Caco-2 (cell line): ENCODE measurements around the gene PPIL3. TPM values are rescaled to one million over a fixed set of nuclear protein-coding genes. Genes with fewer than 3 reads are reported as not detected.
A peak's percentile ranks its signal among the peaks of the same experiment; 100 is the strongest.

Experiments
- BruUV-seq: library from RNA; stranded (reverse); fragments of 400-500 nt; replicated peaks from 2 replicates; lab custom pipeline; 2021; lab: Mats Ljungman, UMichigan
- CTCF ChIA-PET: fragments of 300-600 bp; sonication (Branson Sonifier 250); formaldehyde crosslinking; loops from one replicate; lab custom pipeline; 2022; ENCODE audit warnings: antibody characterized with exemption; lab: Charles Lee
- POLR2A ChIA-PET: fragments of 300-600 bp; sonication (Branson Sonifier 250); formaldehyde crosslinking; loops from one replicate; lab custom pipeline; 2022; ENCODE audit warnings: antibody characterized with exemption; lab: Charles Lee
- DNase-seq, 2 experiments: peaks; one replicate each; pipeline versions ENCODE4 v3.0.0 to v3.0.0-alpha.2; 2020 to 2022
- H3K27me3 ChIP-seq: replicated peaks from 2 replicates; pipeline ENCODE4 v1.6.0; 2011; ENCODE audit warnings: low read length; ENCODE audit not compliant: control insufficient read depth, insufficient read depth
- H3K36me3 ChIP-seq: 2 replicates; pipeline ENCODE4 v1.5.1; 2011; ENCODE audit warnings: low read length; ENCODE audit not compliant: control insufficient read depth, insufficient read depth
- H3K4me1 ChIP-seq: fragments of 250-450 bp; sonication (Bioruptor Pico); 2 replicates; pipeline ENCODE4 v1.5.1; 2020; ENCODE audit warnings: mild to moderate bottlenecking
- H3K4me3 ChIP-seq: 2 replicates; pipeline ENCODE4 v1.5.1; 2011; ENCODE audit warnings: low read depth, mild to moderate bottlenecking, control low read depth, low read length
- H3K9me3 ChIP-seq: fragments of 250-450 bp; sonication (Bioruptor Pico); 2 replicates; pipeline ENCODE4 v1.5.1; 2020; ENCODE audit warnings: mild to moderate bottlenecking, moderate library complexity
- H3K27ac Mint-ChIP-seq: one replicate; pipeline ENCODE4 v1.8.0; 2022; ENCODE audit warnings: mixed read lengths; ENCODE audit not compliant: unreplicated experiment
- H3K27me3 Mint-ChIP-seq: one replicate; pipeline ENCODE4 v1.8.0; 2022; ENCODE audit warnings: mixed read lengths; ENCODE audit not compliant: insufficient read depth, unreplicated experiment
- H3K36me3 Mint-ChIP-seq: one replicate; pipeline ENCODE4 v1.8.0; 2022; ENCODE audit warnings: mild to moderate bottlenecking, mixed read lengths; ENCODE audit not compliant: insufficient read depth, unreplicated experiment
- H3K4me1 Mint-ChIP-seq: one replicate; pipeline ENCODE4 v1.8.0; 2022; ENCODE audit warnings: low read depth, mixed read lengths; ENCODE audit not compliant: unreplicated experiment
- H3K4me3 Mint-ChIP-seq: one replicate; pipeline ENCODE4 v1.8.0; 2022; ENCODE audit warnings: mild to moderate bottlenecking, moderate library complexity, mixed read lengths; ENCODE audit not compliant: unreplicated experiment
- H3K9me3 Mint-ChIP-seq: one replicate; pipeline ENCODE4 v1.8.0; 2022; ENCODE audit warnings: mixed read lengths; ENCODE audit not compliant: unreplicated experiment
- intact Hi-C: fragments of 100-400 bp; cut with micrococcal nuclease; formaldehyde crosslinking; loops from one replicate; pipeline ENCODE4 v1.10.0; 2022; ENCODE audit not compliant: unreplicated experiment
- total RNA-seq: library from RNA; stranded (reverse); gene quantifications from 2 replicates; pipeline ENCODE4 v1.2.3, GENCODE V29; 2022
- TF ChIP-seq, protein P1 (sequence below), 2 experiments: fragments of 200-600 bp in 1 of 2; IDR thresholded peaks; 1 replicate in 1 of 2; 2 replicates in 1 of 2; pipeline versions ENCODE4 v1.5.1 to v1.8.0; 2011 to 2022; ENCODE audit warnings: antibody characterized with exemption in 1 of 2, control low read depth in 1 of 2, inconsistent platforms in 1 of 2, low read depth in 1 of 2, low read length in 1 of 2, mild to moderate bottlenecking in 1 of 2, moderate library complexity in 1 of 2; ENCODE audit not compliant: insufficient read depth in 1 of 2, severe bottlenecking in 1 of 2, unreplicated experiment in 1 of 2

Gene PPIL3
- total RNA-seq, 1 experiment from 2014 or later, result 17.6 TPM

DNA sequence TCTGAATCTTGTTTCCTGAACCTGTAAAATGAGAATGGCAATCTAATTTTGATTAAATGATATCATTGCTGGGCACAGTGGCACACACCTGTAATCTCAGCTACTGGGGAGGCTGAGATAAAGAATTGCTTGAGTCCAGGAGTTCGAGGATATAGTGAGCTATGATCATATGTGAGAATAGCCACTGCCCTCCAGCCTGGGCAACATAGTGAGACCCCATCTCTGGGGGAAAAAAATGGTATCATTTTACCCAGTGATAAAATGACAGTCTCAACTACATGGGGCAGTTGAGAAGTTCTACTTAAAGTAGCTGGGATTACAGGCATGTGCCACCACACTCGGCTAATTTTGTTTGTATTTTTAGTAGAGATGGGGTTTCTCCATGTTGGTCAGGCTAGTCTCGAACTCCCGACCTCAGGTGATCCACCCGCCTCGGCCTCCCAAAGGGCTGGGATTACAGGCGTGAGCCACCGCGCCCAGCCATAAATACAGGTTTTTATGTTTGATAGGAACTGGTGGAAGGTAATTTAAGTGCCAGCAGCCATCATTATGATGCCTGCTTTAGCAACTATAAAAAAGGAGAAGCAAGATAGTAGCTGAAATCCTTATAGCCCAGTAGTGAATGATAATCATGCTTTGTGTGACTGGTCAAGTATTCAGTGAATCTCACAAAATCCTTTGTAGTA lies 60.2 kb downstream of the PPIL3 start:
- Histone ChIP-seq H3K4me3 (no peak overlapping the region), H3K4me1 (no peaks in the 10 kb centered on the region), H3K36me3 (no peaks in the 10 kb centered on the region), H3K9me3 (no peaks in the 10 kb centered on the region), H3K27me3 (no peaks in the 10 kb centered on the region)
- intact Hi-C loops, result no loop called here
- ChIA-PET CTCF (interaction anchor here (0.6 kb wide), 1 partner anchor 18 kb away, joined by 3 read pairs; no protein-coding TSS in a partner anchor), POLR2A (no interaction called here)
- TF ChIP-seq, protein P1, sequence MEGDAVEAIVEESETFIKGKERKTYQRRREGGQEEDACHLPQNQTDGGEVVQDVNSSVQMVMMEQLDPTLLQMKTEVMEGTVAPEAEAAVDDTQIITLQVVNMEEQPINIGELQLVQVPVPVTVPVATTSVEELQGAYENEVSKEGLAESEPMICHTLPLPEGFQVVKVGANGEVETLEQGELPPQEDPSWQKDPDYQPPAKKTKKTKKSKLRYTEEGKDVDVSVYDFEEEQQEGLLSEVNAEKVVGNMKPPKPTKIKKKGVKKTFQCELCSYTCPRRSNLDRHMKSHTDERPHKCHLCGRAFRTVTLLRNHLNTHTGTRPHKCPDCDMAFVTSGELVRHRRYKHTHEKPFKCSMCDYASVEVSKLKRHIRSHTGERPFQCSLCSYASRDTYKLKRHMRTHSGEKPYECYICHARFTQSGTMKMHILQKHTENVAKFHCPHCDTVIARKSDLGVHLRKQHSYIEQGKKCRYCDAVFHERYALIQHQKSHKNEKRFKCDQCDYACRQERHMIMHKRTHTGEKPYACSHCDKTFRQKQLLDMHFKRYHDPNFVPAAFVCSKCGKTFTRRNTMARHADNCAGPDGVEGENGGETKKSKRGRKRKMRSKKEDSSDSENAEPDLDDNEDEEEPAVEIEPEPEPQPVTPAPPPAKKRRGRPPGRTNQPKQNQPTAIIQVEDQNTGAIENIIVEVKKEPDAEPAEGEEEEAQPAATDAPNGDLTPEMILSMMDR (IDR thresholded peaks at IDR 0.05; ENCODE audit: insufficient read depth in 1 of 2, low read depth in 1 of 2, low read length in 1 of 2, severe bottlenecking in 1 of 2, unreplicated experiment in 1 of 2), result no peak
- H3K4me1 Mint-ChIP-seq, result no peaks in the 10 kb centered on the region
- H3K4me3 Mint-ChIP-seq, result no peak overlapping the region
- H3K27me3 Mint-ChIP-seq, result no peaks in the 10 kb centered on the region
- no peaks in the 10 kb centered on the region for H3K9me3 Mint-ChIP-seq
- DNase-seq, result no peak
- peak overlapping the region; percentile 15 for H3K27ac Mint-ChIP-seq
- no TSS peak for BruUV-seq
- peaks cover 46% of the 10 kb centered on the region for H3K36me3 Mint-ChIP-seq

DNA sequence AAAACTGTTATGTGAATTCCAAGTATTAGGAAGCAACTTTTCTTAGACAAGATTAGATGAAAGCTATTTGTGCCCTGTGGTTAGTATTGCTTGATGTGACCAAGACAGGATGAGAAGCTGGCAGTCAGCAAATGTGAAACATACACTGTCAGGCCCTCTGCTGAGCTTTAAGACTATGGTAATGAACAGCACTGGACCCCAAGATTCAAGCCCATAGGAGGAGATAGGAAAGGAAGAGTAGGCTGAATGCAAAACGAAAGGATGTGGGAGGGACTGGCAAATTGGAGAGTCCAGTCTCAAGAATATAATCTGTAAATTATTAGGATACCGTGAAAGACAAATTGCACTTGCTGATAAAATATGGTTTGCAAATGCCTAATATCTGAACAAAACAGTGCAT lies 60.8 kb downstream of the PPIL3 start:
- DNase-seq, result no peak
- no peaks in the 10 kb centered on the region for H3K9me3 Mint-ChIP-seq
- POLR2A ChIA-PET, result no interaction called here
- Histone ChIP-seq H3K4me1 (no peaks in the 10 kb centered on the region), H3K9me3 (no peaks in the 10 kb centered on the region), H3K27me3 (no peaks in the 10 kb centered on the region), H3K36me3 (no peaks in the 10 kb centered on the region), H3K4me3 (no peak overlapping the region)
- H3K4me1 Mint-ChIP-seq, result no peaks in the 10 kb centered on the region
- TF ChIP-seq, protein P1 (IDR thresholded peaks at IDR 0.05; ENCODE audit: insufficient read depth in 1 of 2, low read depth in 1 of 2, low read length in 1 of 2, severe bottlenecking in 1 of 2, unreplicated experiment in 1 of 2), result no peak
- BruUV-seq, result no TSS peak
- no peaks in the 10 kb centered on the region for H3K27me3 Mint-ChIP-seq
- H3K36me3 Mint-ChIP-seq, result peaks cover 46% of the 10 kb centered on the region
- no peak overlapping the region for H3K4me3 Mint-ChIP-seq
- intact Hi-C loops, result no loop called here
- H3K27ac Mint-ChIP-seq, result no peak overlapping the region
- CTCF ChIA-PET, result interaction anchor here (0.6 kb wide), 1 partner anchor 19 kb away, joined by 3 read pairs; no protein-coding TSS in a partner anchor

DNA sequence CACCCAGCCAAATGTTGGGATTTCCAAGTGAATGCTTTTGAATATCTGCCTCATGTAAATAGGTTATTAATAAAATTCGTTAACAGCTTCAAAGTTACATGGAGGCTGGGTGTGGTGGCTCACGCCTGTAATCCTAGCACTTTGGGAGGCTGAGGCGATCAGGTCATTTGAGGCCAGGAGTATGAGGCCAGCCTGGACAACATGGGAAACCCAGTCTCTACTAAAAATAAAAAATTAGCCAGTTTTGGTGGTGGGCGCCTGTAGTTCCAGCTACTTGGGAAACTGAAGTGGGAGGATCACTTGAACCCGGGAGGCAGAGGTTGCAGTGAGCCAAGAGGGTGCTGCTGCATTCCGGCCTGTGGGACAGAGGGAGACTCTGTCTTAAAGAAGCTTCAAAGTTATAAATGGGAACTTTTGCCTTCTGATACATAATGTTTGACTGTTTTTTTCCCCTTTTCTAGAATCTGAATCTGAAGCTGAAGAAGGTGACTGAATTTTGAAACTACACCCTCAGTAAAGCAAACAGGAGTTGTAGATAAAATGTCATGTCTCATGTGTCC lies 67.1 kb downstream of the PPIL3 start:
- ChIA-PET CTCF (no interaction called here), POLR2A (no interaction called here)
- intact Hi-C loops, result no loop called here
- H3K4me1 Mint-ChIP-seq, result no peaks in the 10 kb centered on the region
- no peak overlapping the region for H3K4me3 Mint-ChIP-seq
- TF ChIP-seq, protein P1 (IDR thresholded peaks at IDR 0.05; ENCODE audit: insufficient read depth in 1 of 2, low read depth in 1 of 2, low read length in 1 of 2, severe bottlenecking in 1 of 2, unreplicated experiment in 1 of 2), result no peak
- DNase-seq, result no peak
- no peaks in the 10 kb centered on the region for H3K27me3 Mint-ChIP-seq
- H3K36me3 ChIP-seq, result peaks cover 7% of the 10 kb centered on the region
- no peaks in the 10 kb centered on the region for H3K4me1 ChIP-seq
- H3K27ac Mint-ChIP-seq, result no peak overlapping the region
- no peaks in the 10 kb centered on the region for H3K27me3 ChIP-seq
- no TSS peak for BruUV-seq
- no peaks in the 10 kb centered on the region for H3K9me3 ChIP-seq
- no peaks in the 10 kb centered on the region for H3K9me3 Mint-ChIP-seq
- H3K36me3 Mint-ChIP-seq, result peaks cover 74% of the 10 kb centered on the region
- no peak overlapping the region for H3K4me3 ChIP-seq

Other genes with a start within 250 kb of the PPIL3 start
- 322 and 325 TPM in 2 replicates for gene BZW1, start 77.2 kb downstream of the PPIL3 start, total RNA-seq
- gene CLK1, start 24.4 kb downstream of the PPIL3 start, total RNA-seq, result 62.6 and 68.0 TPM in 2 replicates
- 40.7 and 49.7 TPM in 2 replicates for gene NIF3L1, start 294 bp upstream of the PPIL3 start, total RNA-seq
- 45.5 and 47.3 TPM in 2 replicates for gene ORC2, start 74.6 kb upstream of the PPIL3 start, total RNA-seq
- gene HYCC2, start 182.6 kb upstream of the PPIL3 start, total RNA-seq, result 21.8 and 21.9 TPM in 2 replicates
- gene NDUFB3, start 182.9 kb upstream of the PPIL3 start, total RNA-seq, result 117 and 118 TPM in 2 replicates
- 56.4 and 62.6 TPM in 2 replicates for gene CFLAR, start 227.1 kb upstream of the PPIL3 start, total RNA-seq